CD4-positive, alpha-beta memory T cell (primary cell): ENCODE data around the gene SENP3. TPM values are rescaled to one million over a fixed set of nuclear protein-coding genes. Genes with fewer than 3 reads are reported as not detected.
A peak's percentile ranks its signal among the peaks of the same experiment; 100 is the strongest.

ENCODE experiments used
- CTCF ChIA-PET: fragments of 350-600 bp; sonication (Branson Sonifier 250); formaldehyde crosslinking; loops from one replicate; lab custom pipeline; 2021; ENCODE audit warnings: inconsistent platforms; ENCODE audit not compliant: partially characterized antibody; lab: Charles Lee
- POLR2A ChIA-PET: fragments of 350-600 bp; sonication (Branson Sonifier 250); formaldehyde crosslinking; loops from one replicate; lab custom pipeline; 2021; ENCODE audit not compliant: partially characterized antibody; lab: Charles Lee
- DNase-seq, 5 donors: peaks; one replicate each; pipeline versions ENCODE4 v3.0.0 to v3.0.0-alpha.2; 2020 to 2022; ENCODE audit warnings: mixed read lengths in 1 of 5
- H3K27ac ChIP-seq: one replicate; pipeline ENCODE4 v1.7.0; 2013; ENCODE audit warnings: low read depth, low read length
- H3K27me3 ChIP-seq: 2 replicates; pipeline ENCODE4 v1.7.0; 2013; ENCODE audit warnings: mild to moderate bottlenecking, low read length, moderate library complexity; ENCODE audit not compliant: insufficient read depth
- H3K36me3 ChIP-seq: 2 replicates; pipeline ENCODE4 v1.7.0; 2013; ENCODE audit warnings: mild to moderate bottlenecking, low read length, moderate library complexity; ENCODE audit not compliant: insufficient read depth
- H3K4me1 ChIP-seq: 2 replicates; pipeline ENCODE4 v1.7.0; 2013; ENCODE audit warnings: mild to moderate bottlenecking, low read length, moderate library complexity; ENCODE audit not compliant: insufficient read depth
- H3K4me3 ChIP-seq, 2 donors: one replicate each; pipeline ENCODE4 v1.7.0; 2013; ENCODE audit warnings: low read length in 2 of 2, mild to moderate bottlenecking in 1 of 2
- H3K9me3 ChIP-seq, 2 donors: one replicate each; pipeline ENCODE4 v1.7.0; 2013; ENCODE audit warnings: low read length in 2 of 2, control low read depth in 1 of 2; ENCODE audit not compliant: control insufficient read depth in 1 of 2
- H3K27ac Mint-ChIP-seq, 7 donors: one replicate each; pipeline ENCODE4 v1.8.0; 2020 to 2021; ENCODE audit warnings: mixed read lengths in 7 of 7, mild to moderate bottlenecking in 6 of 7, inconsistent platforms in 3 of 7, moderate library complexity in 3 of 7
- H3K27me3 Mint-ChIP-seq, 2 donors: one replicate each; pipeline ENCODE4 v1.8.0; 2020 to 2021; ENCODE audit warnings: mixed read lengths in 2 of 2
- H3K36me3 Mint-ChIP-seq, 2 donors: one replicate each; pipeline ENCODE4 v1.8.0; 2020 to 2021; ENCODE audit warnings: mixed read lengths in 2 of 2, inconsistent platforms in 1 of 2, mild to moderate bottlenecking in 1 of 2
- H3K4me1 Mint-ChIP-seq, 4 donors: one replicate each; pipeline ENCODE4 v1.8.0; 2020 to 2021; ENCODE audit warnings: mixed read lengths in 4 of 4, mild to moderate bottlenecking in 1 of 4
- H3K4me3 Mint-ChIP-seq, 8 donors: one replicate each; pipeline ENCODE4 v1.8.0; 2020 to 2021; ENCODE audit warnings: mixed read lengths in 8 of 8, mild to moderate bottlenecking in 7 of 8, moderate library complexity in 6 of 8, inconsistent platforms in 3 of 8
- H3K9me3 Mint-ChIP-seq, 8 donors: one replicate each; pipeline ENCODE4 v1.8.0; 2020 to 2021; ENCODE audit warnings: mixed read lengths in 8 of 8, mild to moderate bottlenecking in 5 of 8, inconsistent platforms in 3 of 8, moderate library complexity in 1 of 8
- intact Hi-C: fragments of 100-400 bp; cut with micrococcal nuclease; formaldehyde crosslinking; loops from one replicate; pipeline ENCODE4 v1.15.1; 2023
- polyA plus RNA-seq, 2 donors: library from polyadenylated mRNA; unstranded; fragments of 300-500 nt; fragmentation: Illumina TruSeq; gene quantifications; one replicate each; pipeline ENCODE4 v1.2.3, GENCODE V29; 2021
- total RNA-seq, 2 experiments: library from RNA; stranded (reverse); gene quantifications; one replicate each; pipeline ENCODE4 v1.2.3, GENCODE V29; 2021

The SENP3 gene
- total and polyA plus RNA-seq, 4 experiments from 2014 or later, result 13.1 to 40.1 (median 26.6) TPM

DNA sequence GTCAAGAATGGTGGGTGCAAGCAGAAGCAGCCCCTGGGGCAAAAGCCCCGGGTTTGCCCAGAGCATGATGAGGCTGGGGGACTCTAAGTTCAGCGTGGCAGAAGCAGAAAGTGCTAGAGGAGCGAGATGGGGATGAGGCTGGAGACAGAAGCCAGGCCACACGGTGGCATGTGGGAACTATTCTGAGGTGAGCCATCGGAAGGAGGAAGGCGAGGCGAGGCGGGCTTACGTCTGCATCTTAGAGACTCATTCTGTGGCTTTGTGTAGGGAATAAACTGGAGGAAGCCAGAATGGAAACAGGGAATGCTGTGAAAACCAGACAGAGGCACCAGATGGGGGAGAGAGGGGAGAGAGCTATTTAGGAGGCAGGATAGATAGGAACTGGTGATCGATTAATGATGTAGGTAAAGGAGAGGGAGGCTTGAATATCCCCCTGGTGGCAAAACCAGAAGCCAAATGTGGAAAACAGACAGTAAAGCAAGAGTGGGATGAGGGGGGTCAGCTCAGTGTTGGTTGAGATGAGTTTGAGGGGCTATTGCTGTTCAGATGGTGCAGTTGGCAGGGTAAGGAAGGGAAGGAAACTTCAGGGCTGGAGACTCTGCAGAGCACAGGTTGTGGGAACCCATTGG lies 6.3 kb upstream of the SENP3 start:
- no peak for DNase-seq
- H3K27me3 ChIP-seq, result no peaks in the 10 kb centered on the region
- H3K9me3 Mint-ChIP-seq, result peaks cover 0 to 1% (median 0%) of the 10 kb centered on the region in 8 donors
- intact Hi-C loops, result no loop called here
- peaks cover 21 to 28% of the 10 kb centered on the region in 2 donors for H3K36me3 Mint-ChIP-seq
- H3K4me1 ChIP-seq, result peaks cover 42% of the 10 kb centered on the region
- peak overlapping the region; percentile 64 to 94 (median 81) for H3K27ac Mint-ChIP-seq
- CTCF ChIA-PET, result interaction anchor here (0.6 to 1.2 kb wide), 4 partner anchors 10 to 42 kb away, joined by 3 to 4 read pairs (median 3); no protein-coding TSS in a partner anchor
- peak overlapping the region in 1 of 8 donors; percentile 32 for H3K4me3 Mint-ChIP-seq
- H3K4me1 Mint-ChIP-seq, result peaks cover 34 to 55% (median 44%) of the 10 kb centered on the region in 4 donors
- peaks cover 7% of the 10 kb centered on the region for H3K36me3 ChIP-seq
- no peaks in the 10 kb centered on the region for H3K9me3 ChIP-seq
- no peak overlapping the region for H3K4me3 ChIP-seq
- POLR2A ChIA-PET, result interaction anchor here (0.7 to 1.2 kb wide), 3 partner anchors 19 to 118 kb away, joined by 3 to 4 read pairs (median 3); partner anchors contain the start of gene ZBTB4
- no peak overlapping the region for H3K27ac ChIP-seq
- H3K27me3 Mint-ChIP-seq, result no peaks in the 10 kb centered on the region

GRCh38 chr17:7556627-7557026 lies 5.1 kb upstream of the SENP3 start:
- no peak overlapping the region for H3K27ac ChIP-seq
- peaks cover 36 to 55% (median 44%) of the 10 kb centered on the region in 4 donors for H3K4me1 Mint-ChIP-seq
- intact Hi-C loops, result no loop called here
- no peak for DNase-seq
- peaks cover 23 to 24% of the 10 kb centered on the region in 2 donors for H3K36me3 Mint-ChIP-seq
- H3K27me3 Mint-ChIP-seq, result no peaks in the 10 kb centered on the region
- ChIA-PET CTCF (interaction anchor here (0.6 to 2.6 kb wide), 4 partner anchors 42 to 201 kb away, joined by 3 to 8 read pairs (median 4); partner anchors contain the start of genes TMEM95 and WRAP53), POLR2A (interaction anchor here (0.8 to 7.8 kb wide), 5 partner anchors 8 to 209 kb away, joined by 3 to 56 read pairs (median 6); partner anchors contain the start of genes MPDU1, POLR2A, TNFSF12 and TP53)
- H3K4me3 Mint-ChIP-seq, result no peak overlapping the region
- no peaks in the 10 kb centered on the region for H3K9me3 ChIP-seq
- peaks cover 0 to 1% (median 0%) of the 10 kb centered on the region in 8 donors for H3K9me3 Mint-ChIP-seq
- no peak overlapping the region for H3K4me3 ChIP-seq
- H3K36me3 ChIP-seq, result peaks cover 7% of the 10 kb centered on the region
- no peaks in the 10 kb centered on the region for H3K27me3 ChIP-seq
- H3K4me1 ChIP-seq, result peaks cover 45% of the 10 kb centered on the region
- H3K27ac Mint-ChIP-seq, result peak overlapping the region in 5 of 7 donors; percentile 51 to 65 (median 59)

- H3K4me3 ChIP-seq, result no peak overlapping the region
- peaks cover 42% of the 10 kb centered on the region for H3K4me1 ChIP-seq
- H3K9me3 ChIP-seq, result no peaks in the 10 kb centered on the region
- H3K36me3 ChIP-seq, result peaks cover 7% of the 10 kb centered on the region
- ChIA-PET CTCF (interaction anchor here (0.6 to 2.6 kb wide), 5 partner anchors 41 to 201 kb away, joined by 3 to 8 read pairs (median 3); partner anchors contain the start of genes TMEM95 and WRAP53), POLR2A (interaction anchor here (0.6 to 7.8 kb wide), 7 partner anchors 9 to 255 kb away, joined by 3 to 56 read pairs (median 4); partner anchors contain the start of genes MPDU1, POLR2A, TNFSF12 and TP53)
- Mint-ChIP-seq H3K4me1 (peaks cover 34 to 52% (median 40%) of the 10 kb centered on the region in 4 donors), H3K9me3 (peaks cover 0 to 1% (median 0%) of the 10 kb centered on the region in 8 donors), H3K36me3 (peaks cover 23 to 24% of the 10 kb centered on the region in 2 donors), H3K27me3 (no peaks in the 10 kb centered on the region), H3K27ac (no peak overlapping the region), H3K4me3 (no peak overlapping the region)
- H3K27me3 ChIP-seq, result no peaks in the 10 kb centered on the region
- intact Hi-C loops, result no loop called here
- DNase-seq, result no peak
- no peak overlapping the region for H3K27ac ChIP-seq
Measured at GRCh38 chr17:7557147-7557764, 4.5 kb upstream of the SENP3 start.

- H3K9me3 ChIP-seq, result no peaks in the 10 kb centered on the region
- peaks cover 7% of the 10 kb centered on the region for H3K36me3 ChIP-seq
- no peaks in the 10 kb centered on the region for H3K27me3 Mint-ChIP-seq
- peaks cover 36 to 51% (median 40%) of the 10 kb centered on the region in 4 donors for H3K4me1 Mint-ChIP-seq
- CTCF ChIA-PET, result interaction anchor here (1.1 to 4.5 kb wide), 5 partner anchors 42 to 202 kb away, joined by 3 to 173 read pairs (median 6); partner anchors contain the start of genes TMEM95 and WRAP53
- peaks cover 24 to 29% of the 10 kb centered on the region in 2 donors for H3K36me3 Mint-ChIP-seq
- no peak for DNase-seq
- H3K27ac Mint-ChIP-seq, result peak overlapping the region in 2 of 7 donors; percentile 10 to 59
- H3K4me3 Mint-ChIP-seq, result no peak overlapping the region
- no peak overlapping the region for H3K4me3 ChIP-seq
- POLR2A ChIA-PET, result interaction anchor here (0.6 to 7.8 kb wide), 6 partner anchors 9 to 210 kb away, joined by 3 to 56 read pairs (median 5); partner anchors contain the start of genes POLR2A, TNFSF12 and TP53
- intact Hi-C loops, result no loop called here
- H3K9me3 Mint-ChIP-seq, result no peaks in the 10 kb centered on the region
- H3K27ac ChIP-seq, result no peak overlapping the region
- H3K27me3 ChIP-seq, result no peaks in the 10 kb centered on the region
- H3K4me1 ChIP-seq, result peaks cover 42% of the 10 kb centered on the region
Measured at GRCh38 chr17:7557775-7558543, 3.8 kb upstream of the SENP3 start.

DNA sequence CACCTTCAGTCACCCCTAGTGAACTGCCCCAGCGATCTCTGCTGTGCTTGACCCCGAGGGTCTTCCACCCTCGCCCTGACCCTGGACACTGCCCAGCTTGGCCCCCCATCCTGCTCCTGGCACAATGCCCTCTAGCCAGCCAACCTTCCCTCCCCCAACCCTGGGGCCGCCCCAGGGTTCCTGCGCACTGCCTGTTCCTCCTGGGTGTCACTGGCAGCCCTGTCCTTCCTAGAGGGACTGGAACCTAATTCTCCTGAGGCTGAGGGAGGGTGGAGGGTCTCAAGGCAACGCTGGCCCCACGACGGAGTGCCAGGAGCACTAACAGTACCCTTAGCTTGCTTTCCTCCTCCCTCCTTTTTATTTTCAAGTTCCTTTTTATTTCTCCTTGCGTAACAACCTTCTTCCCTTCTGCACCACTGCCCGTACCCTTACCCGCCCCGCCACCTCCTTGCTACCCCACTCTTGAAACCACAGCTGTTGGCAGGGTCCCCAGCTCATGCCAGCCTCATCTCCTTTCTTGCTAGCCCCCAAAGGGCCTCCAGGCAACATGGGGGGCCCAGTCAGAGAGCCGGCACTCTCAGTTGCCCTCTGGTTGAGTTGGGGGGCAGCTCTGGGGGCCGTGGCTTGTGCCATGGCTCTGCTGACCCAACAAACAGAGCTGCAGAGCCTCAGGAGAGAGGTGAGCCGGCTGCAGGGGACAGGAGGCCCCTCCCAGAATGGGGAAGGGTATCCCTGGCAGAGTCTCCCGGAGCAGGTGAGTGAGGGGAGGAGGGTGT lies 3.0 kb upstream of the SENP3 start, which contains the start of gene TNFSF13:
Gene TNFSF13, plus strand, starts transcription at position 207 of the 776 bp plus-strand sequence. Its CDS starts 290 bp downstream, at position 497.
- Histone ChIP-seq H3K27me3 (no peaks in the 10 kb centered on the region), H3K36me3 (peaks cover 7% of the 10 kb centered on the region), H3K4me1 (peaks cover 42% of the 10 kb centered on the region), H3K9me3 (no peaks in the 10 kb centered on the region), H3K27ac (no peak within 1 kb of the TSS), H3K4me3 (no peak within 1 kb of the TSS)
- Mint-ChIP-seq H3K4me3 (peak within 1 kb of the TSS in 1 of 8 donors; percentile 39), H3K27ac (peak within 1 kb of the TSS in 5 of 7 donors; percentile 10 to 59 (median 29)), H3K9me3 (no peaks in the 10 kb centered on the region), H3K36me3 (peaks cover 20 to 25% of the 10 kb centered on the region in 2 donors), H3K4me1 (peaks cover 32 to 45% (median 35%) of the 10 kb centered on the region in 4 donors), H3K27me3 (no peaks in the 10 kb centered on the region)
- no peak for DNase-seq
- ChIA-PET POLR2A (interaction anchor here (1.4 to 7.8 kb wide), 3 partner anchors 10 to 128 kb away, joined by 4 to 56 read pairs (median 7); partner anchors contain the start of genes TNFSF12 and TP53), CTCF (interaction anchor here (2.6 to 4.9 kb wide), 3 partner anchors 44 to 203 kb away, joined by 8 to 173 read pairs (median 51); partner anchors contain the start of genes TMEM102 and TMEM95)
- intact Hi-C loops, result no loop called here
